Measurements from ENCODE around the gene SH3PXD2A. TPM values are rescaled to one million over a fixed set of nuclear protein-coding genes. Genes with fewer than 3 reads are reported as not detected.

The SH3PXD2A gene
- total and polyA plus RNA-seq, 10 donors = 2.6 to 50.0 (median 35.2) TPM

GRCh38 chr10:103793920-103794883, 61.2 kb downstream of the SH3PXD2A start:
- Histone ChIP-seq H3K4me3 (no peak overlapping the region), H3K27me3 (replicated peaks in 1 of 7) (no peaks in the 10 kb centered on the region), H3K36me3 (peaks cover 0 to 18% (median 0%) of the 10 kb centered on the region in 6 donors), H3K9me3 (no peaks in the 10 kb centered on the region), H3K4me1 (peaks cover 0 to 6% (median 0%) of the 10 kb centered on the region in 6 donors), H3K27ac (no peak overlapping the region)
- DNase-seq = no peak
- intact Hi-C loops (cut with DNase I; ENCODE audit: low total_unique reads) = no loop called here
- TF ChIP-seq POLR2A (IDR thresholded peaks at IDR 0.05) = no peak
- 74 to 83% (median 79%) methylated on average over 12 to 13 of the region's 13 CpGs for WGBS, 5 donors

GRCh38 chr10:103793429-103793828, 61.9 kb downstream of the SH3PXD2A start:
- Histone ChIP-seq H3K4me3 (no peak overlapping the region), H3K9me3 (no peaks in the 10 kb centered on the region), H3K27ac (no peak overlapping the region), H3K27me3 (replicated peaks in 1 of 7) (no peaks in the 10 kb centered on the region), H3K4me1 (peaks cover 0 to 6% (median 0%) of the 10 kb centered on the region in 6 donors), H3K36me3 (peaks cover 0 to 12% (median 0%) of the 10 kb centered on the region in 6 donors)
- intact Hi-C loops (cut with DNase I; ENCODE audit: low total_unique reads) = no loop called here
- TF ChIP-seq, protein P1, sequence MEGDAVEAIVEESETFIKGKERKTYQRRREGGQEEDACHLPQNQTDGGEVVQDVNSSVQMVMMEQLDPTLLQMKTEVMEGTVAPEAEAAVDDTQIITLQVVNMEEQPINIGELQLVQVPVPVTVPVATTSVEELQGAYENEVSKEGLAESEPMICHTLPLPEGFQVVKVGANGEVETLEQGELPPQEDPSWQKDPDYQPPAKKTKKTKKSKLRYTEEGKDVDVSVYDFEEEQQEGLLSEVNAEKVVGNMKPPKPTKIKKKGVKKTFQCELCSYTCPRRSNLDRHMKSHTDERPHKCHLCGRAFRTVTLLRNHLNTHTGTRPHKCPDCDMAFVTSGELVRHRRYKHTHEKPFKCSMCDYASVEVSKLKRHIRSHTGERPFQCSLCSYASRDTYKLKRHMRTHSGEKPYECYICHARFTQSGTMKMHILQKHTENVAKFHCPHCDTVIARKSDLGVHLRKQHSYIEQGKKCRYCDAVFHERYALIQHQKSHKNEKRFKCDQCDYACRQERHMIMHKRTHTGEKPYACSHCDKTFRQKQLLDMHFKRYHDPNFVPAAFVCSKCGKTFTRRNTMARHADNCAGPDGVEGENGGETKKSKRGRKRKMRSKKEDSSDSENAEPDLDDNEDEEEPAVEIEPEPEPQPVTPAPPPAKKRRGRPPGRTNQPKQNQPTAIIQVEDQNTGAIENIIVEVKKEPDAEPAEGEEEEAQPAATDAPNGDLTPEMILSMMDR (IDR thresholded peaks at IDR 0.05 in 8 of 11, conservative IDR thresholded peaks at IDR 0.05 in 3 of 11) = no peak
- TF ChIP-seq POLR2AphosphoS5 (IDR thresholded peaks at IDR 0.05) (no peak), POLR2A (IDR thresholded peaks at IDR 0.05) (no peak)
- WGBS, 5 donors = 86 to 95% (median 91%) methylated on average over 3 of the region's 3 CpGs
- no peak for DNase-seq

- no peak for DNase-seq
- H3K4me1 ChIP-seq = peaks cover 0 to 6% (median 0%) of the 10 kb centered on the region in 6 donors
- no peak overlapping the region for H3K4me3 ChIP-seq
- no peak overlapping the region for H3K27ac ChIP-seq
- TF ChIP-seq, protein P1 (IDR thresholded peaks at IDR 0.05 in 8 of 11, conservative IDR thresholded peaks at IDR 0.05 in 3 of 11) = no peak
- TF ChIP-seq POLR2A (IDR thresholded peaks at IDR 0.05) (no peak), POLR2AphosphoS5 (IDR thresholded peaks at IDR 0.05) (no peak)
- H3K27me3 ChIP-seq (replicated peaks in 1 of 7) = no peaks in the 10 kb centered on the region
- no peaks in the 10 kb centered on the region for H3K9me3 ChIP-seq
- intact Hi-C loops (cut with DNase I; ENCODE audit: low total_unique reads) = no loop called here
- 69 to 85% (median 73%) methylated on average over 2 of the region's 2 CpGs for WGBS, 5 donors
- H3K36me3 ChIP-seq = peaks cover 0 to 4% (median 0%) of the 10 kb centered on the region in 6 donors
These were observed 62.8 kb downstream of the SH3PXD2A start for GRCh38 chr10:103792547-103792946.

GRCh38 chr10:103791858-103792257, 63.5 kb downstream of the SH3PXD2A start:
- TF ChIP-seq POLR2AphosphoS5 (IDR thresholded peaks at IDR 0.05) = no peak
- TF ChIP-seq, protein P1 (IDR thresholded peaks at IDR 0.05 in 8 of 11, conservative IDR thresholded peaks at IDR 0.05 in 3 of 11) = no peak
- no peak for TF ChIP-seq POLR2A (IDR thresholded peaks at IDR 0.05)
- no peak overlapping the region for H3K4me3 ChIP-seq
- 73 to 90% (median 76%) methylated on average over 3 of the region's 3 CpGs for WGBS, 5 donors
- H3K27me3 ChIP-seq (replicated peaks in 1 of 7) = no peaks in the 10 kb centered on the region
- no peak overlapping the region for H3K27ac ChIP-seq
- peaks cover 0 to 6% (median 0%) of the 10 kb centered on the region in 6 donors for H3K4me1 ChIP-seq
- intact Hi-C loops (cut with DNase I; ENCODE audit: low total_unique reads) = no loop called here
- H3K9me3 ChIP-seq = no peaks in the 10 kb centered on the region
- H3K36me3 ChIP-seq = no peaks in the 10 kb centered on the region
- DNase-seq = no peak
